ENCODE data around the gene NLRC5.

Gene NLRC5

GRCh38 chr16:57007530-57007929, 18.2 kb downstream of the NLRC5 start:
- DNase-seq (ENCODE audit: low read depth, low spot score): no peak
- CTCF ChIA-PET: no interaction called here
- TF ChIP-seq CTCF (IDR thresholded peaks at IDR 0.05; ENCODE audit: insufficient read depth, low read length, missing control alignments): no peak
- POLR2A ChIA-PET: no interaction called here
- H3K4me3 ChIP-seq (ENCODE audit: low read depth, low read length): no peak overlapping the region

GRCh38 chr16:57008440-57008839, 19.1 kb downstream of the NLRC5 start:
- no peak for DNase-seq (ENCODE audit: low read depth, low spot score)
- H3K4me3 ChIP-seq (ENCODE audit: low read depth, low read length): no peak overlapping the region
- TF ChIP-seq CTCF (IDR thresholded peaks at IDR 0.05; ENCODE audit: insufficient read depth, low read length, missing control alignments): no peak
- POLR2A ChIA-PET: no interaction called here
- CTCF ChIA-PET: no interaction called here

GRCh38 chr16:57009643-57010170, 20.4 kb downstream of the NLRC5 start:
- no peak for DNase-seq (ENCODE audit: low read depth, low spot score)
- TF ChIP-seq CTCF (IDR thresholded peaks at IDR 0.05; ENCODE audit: insufficient read depth, low read length, missing control alignments): no peak
- H3K4me3 ChIP-seq (ENCODE audit: low read depth, low read length): no peak overlapping the region
- POLR2A ChIA-PET: no interaction called here
- CTCF ChIA-PET: interaction anchor here (1.2 to 1.8 kb wide), 2 partner anchors 58 to 216 kb away, joined by 4 read pairs; no protein-coding TSS in a partner anchor

GRCh38 chr16:57012353-57012752, 23.0 kb downstream of the NLRC5 start:
- POLR2A ChIA-PET: no interaction called here
- no peak for TF ChIP-seq CTCF (IDR thresholded peaks at IDR 0.05; ENCODE audit: insufficient read depth, low read length, missing control alignments)
- H3K4me3 ChIP-seq (ENCODE audit: low read depth, low read length): no peak overlapping the region
- CTCF ChIA-PET: interaction anchor here (0.6 to 1.2 kb wide), 2 partner anchors 13 to 46 kb away, joined by 3 read pairs; no protein-coding TSS in a partner anchor
- DNase-seq (ENCODE audit: low read depth, low spot score): no peak

DNA sequence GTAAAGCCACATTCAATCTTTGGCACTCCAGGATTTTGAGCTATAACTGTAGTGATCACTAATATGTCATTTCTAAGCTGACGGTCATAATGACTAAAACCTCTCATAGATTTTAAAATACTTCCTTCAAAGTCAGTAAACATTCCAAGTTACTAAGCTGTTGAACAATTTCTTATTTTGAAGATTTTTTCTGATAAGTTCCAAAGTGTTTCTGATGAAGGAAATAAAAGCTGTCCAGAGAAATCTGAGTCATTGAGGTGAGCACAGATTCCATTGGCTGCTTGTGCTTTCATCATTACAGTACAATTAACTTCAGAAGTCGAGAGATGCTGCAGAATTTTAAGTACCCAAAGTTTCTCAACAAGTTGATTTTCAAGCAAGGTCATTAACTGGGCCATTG, 23.9 kb downstream of the NLRC5 start:
- POLR2A ChIA-PET: no interaction called here
- no peak for TF ChIP-seq CTCF (IDR thresholded peaks at IDR 0.05; ENCODE audit: insufficient read depth, low read length, missing control alignments)
- CTCF ChIA-PET: no interaction called here
- H3K4me3 ChIP-seq (ENCODE audit: low read depth, low read length): no peak overlapping the region
- DNase-seq (ENCODE audit: low read depth, low spot score): no peak

GRCh38 chr16:57013902-57014301, 24.5 kb downstream of the NLRC5 start:
- no peak for TF ChIP-seq CTCF (IDR thresholded peaks at IDR 0.05; ENCODE audit: insufficient read depth, low read length, missing control alignments)
- CTCF ChIA-PET: no interaction called here
- POLR2A ChIA-PET: no interaction called here
- no peak overlapping the region for H3K4me3 ChIP-seq (ENCODE audit: low read depth, low read length)
- no peak for DNase-seq (ENCODE audit: low read depth, low spot score)

All from AG04449 (cell line).